Neural crest cell (in vitro differentiated cells): Measurements from ENCODE around the gene NUTF2. TPM values are rescaled to one million over a fixed set of nuclear protein-coding genes. Genes with fewer than 3 reads are reported as not detected.

Source experiments
- DNase-seq: peaks from one replicate; pipeline ENCODE4 v3.0.0; 2021; ENCODE audit warnings: low read depth, mixed read lengths, low spot score
- H3K27ac Mint-ChIP-seq: one replicate; pipeline ENCODE4 v1.8.0; 2021; ENCODE audit warnings: mild to moderate bottlenecking, mixed read lengths; ENCODE audit not compliant: unreplicated experiment
- H3K27me3 Mint-ChIP-seq: 2 replicates; pipeline ENCODE4 v1.8.0; 2021; ENCODE audit warnings: low read depth, mild to moderate bottlenecking, mixed read lengths
- H3K36me3 Mint-ChIP-seq: 2 replicates; pipeline ENCODE4 v1.8.0; 2021; ENCODE audit warnings: low read depth, mild to moderate bottlenecking, mixed read lengths
- H3K4me1 Mint-ChIP-seq: 2 replicates; pipeline ENCODE4 v1.8.0; 2021; ENCODE audit warnings: mixed read lengths
- H3K4me3 Mint-ChIP-seq: one replicate; pipeline ENCODE4 v1.8.0; 2021; ENCODE audit warnings: mild to moderate bottlenecking, mixed read lengths
- H3K9me3 Mint-ChIP-seq: 2 replicates; pipeline ENCODE4 v1.8.0; 2021; ENCODE audit warnings: mixed read lengths
- total RNA-seq: library from RNA; stranded (reverse); gene quantifications from 2 replicates; pipeline ENCODE4 v1.2.1, GENCODE V29; 2021
- TF ChIP-seq, protein P1 (sequence below): fragments of 200-600 bp; sonication (generic); conservative IDR thresholded peaks from 2 replicates; pipeline ENCODE4 v1.5.0; 2021; ENCODE audit warnings: antibody characterized with exemption, mild to moderate bottlenecking

NUTF2 gene
- total RNA-seq, 1 donor from 2014 or later: 185 TPM

DNA sequence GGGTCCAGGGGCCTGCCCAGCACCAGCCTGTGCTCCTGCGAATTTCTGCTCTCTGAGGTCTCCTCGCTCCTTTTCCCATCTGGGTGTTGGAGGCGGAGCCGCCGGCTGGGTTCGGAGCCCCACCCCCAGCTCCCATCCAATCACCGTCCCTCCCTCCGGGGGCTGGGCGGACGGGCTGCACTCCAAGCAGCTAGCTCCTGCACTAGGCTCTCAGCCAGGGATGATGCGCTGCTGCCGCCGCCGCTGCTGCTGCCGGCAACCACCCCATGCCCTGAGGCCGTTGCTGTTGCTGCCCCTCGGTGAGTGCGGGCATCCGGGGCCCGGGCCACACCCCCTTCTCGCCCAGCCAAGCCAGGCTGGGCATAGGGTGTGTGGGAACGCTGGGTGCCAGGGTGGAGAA lies 38.0 kb downstream of the NUTF2 start, which contains the start of gene NRN1L:
Gene NRN1L, plus strand, starts transcription at position 202 of the 400 bp plus-strand sequence. Its CDS starts 19 bp downstream, at position 221.
- Mint-ChIP-seq H3K9me3 (no peaks in the 10 kb centered on the region), H3K4me1 (peaks cover 5% of the 10 kb centered on the region), H3K4me3 (no peak within 1 kb of the TSS), H3K27ac (no peak within 1 kb of the TSS), H3K27me3 (no peaks in the 10 kb centered on the region), H3K36me3 (peaks cover 5% of the 10 kb centered on the region)
- DNase-seq: peak; percentile 72
- TF ChIP-seq, protein P1, sequence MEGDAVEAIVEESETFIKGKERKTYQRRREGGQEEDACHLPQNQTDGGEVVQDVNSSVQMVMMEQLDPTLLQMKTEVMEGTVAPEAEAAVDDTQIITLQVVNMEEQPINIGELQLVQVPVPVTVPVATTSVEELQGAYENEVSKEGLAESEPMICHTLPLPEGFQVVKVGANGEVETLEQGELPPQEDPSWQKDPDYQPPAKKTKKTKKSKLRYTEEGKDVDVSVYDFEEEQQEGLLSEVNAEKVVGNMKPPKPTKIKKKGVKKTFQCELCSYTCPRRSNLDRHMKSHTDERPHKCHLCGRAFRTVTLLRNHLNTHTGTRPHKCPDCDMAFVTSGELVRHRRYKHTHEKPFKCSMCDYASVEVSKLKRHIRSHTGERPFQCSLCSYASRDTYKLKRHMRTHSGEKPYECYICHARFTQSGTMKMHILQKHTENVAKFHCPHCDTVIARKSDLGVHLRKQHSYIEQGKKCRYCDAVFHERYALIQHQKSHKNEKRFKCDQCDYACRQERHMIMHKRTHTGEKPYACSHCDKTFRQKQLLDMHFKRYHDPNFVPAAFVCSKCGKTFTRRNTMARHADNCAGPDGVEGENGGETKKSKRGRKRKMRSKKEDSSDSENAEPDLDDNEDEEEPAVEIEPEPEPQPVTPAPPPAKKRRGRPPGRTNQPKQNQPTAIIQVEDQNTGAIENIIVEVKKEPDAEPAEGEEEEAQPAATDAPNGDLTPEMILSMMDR: no peak

DNA sequence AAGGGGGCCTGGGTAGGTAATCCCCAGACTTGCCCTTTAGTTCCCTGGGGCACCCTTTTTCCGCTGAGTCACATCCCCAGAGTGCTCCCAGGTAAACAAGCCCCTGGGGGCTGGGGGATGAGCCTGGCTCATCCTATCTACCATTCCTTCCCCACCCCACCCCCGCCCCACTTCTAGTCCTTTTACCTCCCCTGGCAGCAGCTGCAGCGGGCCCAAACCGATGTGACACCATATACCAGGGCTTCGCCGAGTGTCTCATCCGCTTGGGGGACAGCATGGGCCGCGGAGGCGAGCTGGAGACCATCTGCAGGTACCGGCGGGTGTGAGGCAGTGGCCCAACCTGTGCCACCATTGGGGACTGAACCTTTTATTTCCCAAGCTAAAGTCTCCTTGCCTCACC lies 38.8 kb downstream of the NUTF2 start:
- Mint-ChIP-seq H3K4me3 (no peak overlapping the region), H3K27me3 (no peaks in the 10 kb centered on the region), H3K9me3 (no peaks in the 10 kb centered on the region), H3K4me1 (peaks cover 5% of the 10 kb centered on the region), H3K27ac (no peak overlapping the region), H3K36me3 (peaks cover 2% of the 10 kb centered on the region)
- DNase-seq: no peak
- TF ChIP-seq, protein P1: no peak

DNA sequence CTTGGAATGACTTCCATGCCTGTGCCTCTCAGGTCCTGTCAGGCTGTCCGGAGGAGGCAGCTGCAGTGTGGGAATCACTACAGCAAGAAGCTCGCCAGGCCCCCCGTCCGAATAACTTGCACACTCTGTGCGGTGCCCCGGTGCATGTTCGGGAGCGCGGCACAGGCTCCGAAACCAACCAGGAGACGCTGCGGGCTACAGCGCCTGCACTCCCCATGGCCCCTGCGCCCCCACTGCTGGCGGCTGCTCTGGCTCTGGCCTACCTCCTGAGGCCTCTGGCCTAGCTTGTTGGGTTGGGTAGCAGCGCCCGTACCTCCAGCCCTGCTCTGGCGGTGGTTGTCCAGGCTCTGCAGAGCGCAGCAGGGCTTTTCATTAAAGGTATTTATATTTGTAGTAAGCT lies 39.2 kb downstream of the NUTF2 start:
- Mint-ChIP-seq H3K9me3 (no peaks in the 10 kb centered on the region), H3K4me1 (peaks cover 5% of the 10 kb centered on the region), H3K36me3 (peaks cover 2% of the 10 kb centered on the region), H3K27ac (no peak overlapping the region), H3K27me3 (no peaks in the 10 kb centered on the region), H3K4me3 (no peak overlapping the region)
- DNase-seq: no peak
- TF ChIP-seq, protein P1: no peak

DNA sequence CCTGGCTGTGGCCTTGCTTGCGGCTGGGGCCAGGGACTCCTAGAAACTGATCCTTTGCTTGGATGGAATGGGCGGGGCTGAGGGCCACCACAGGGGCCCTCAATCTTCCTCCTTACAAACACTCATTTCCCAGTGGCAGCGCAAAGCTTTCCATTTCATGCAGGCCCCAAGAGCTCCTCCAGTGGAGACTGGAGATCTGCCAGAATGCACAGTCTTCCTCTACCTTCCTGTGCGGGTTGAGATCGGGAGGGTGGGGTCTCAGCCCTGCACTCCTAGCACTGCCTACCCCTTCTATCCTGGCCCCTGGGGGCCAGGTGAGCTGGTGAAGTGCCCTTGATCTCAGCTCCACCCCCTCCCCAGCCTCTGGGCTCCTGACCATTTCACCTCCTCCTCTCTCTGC lies 39.7 kb downstream of the NUTF2 start:
- peak overlapping the region; percentile 59 for H3K27ac Mint-ChIP-seq
- H3K4me3 Mint-ChIP-seq: no peak overlapping the region
- H3K4me1 Mint-ChIP-seq: peaks cover 5% of the 10 kb centered on the region
- no peaks in the 10 kb centered on the region for H3K27me3 Mint-ChIP-seq
- H3K36me3 Mint-ChIP-seq: peaks cover 2% of the 10 kb centered on the region
- DNase-seq: no peak
- TF ChIP-seq, protein P1: no peak
- no peaks in the 10 kb centered on the region for H3K9me3 Mint-ChIP-seq

DNA sequence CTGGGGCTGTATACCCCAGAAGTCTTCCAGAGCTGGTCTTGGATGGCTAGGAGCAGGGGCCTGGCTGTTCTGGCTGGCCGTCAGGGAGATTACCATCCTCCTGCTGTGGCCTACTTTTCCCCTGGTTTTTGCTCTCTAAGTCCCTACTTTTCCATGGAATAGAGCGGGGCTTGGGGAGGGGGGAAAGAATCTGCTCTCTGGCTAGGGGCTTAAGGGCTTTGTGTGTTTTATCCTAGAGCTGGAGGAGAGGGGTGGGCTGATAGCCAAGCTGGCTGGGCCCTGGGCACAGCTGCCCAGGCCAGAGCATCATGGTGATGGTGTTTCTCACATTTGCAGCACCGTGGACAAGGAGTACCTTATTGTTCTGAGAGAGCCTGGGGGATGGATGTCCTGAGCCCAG lies 41.6 kb downstream of the NUTF2 start:
- Mint-ChIP-seq H3K27me3 (no peaks in the 10 kb centered on the region), H3K4me3 (no peak overlapping the region), H3K36me3 (peaks cover 2% of the 10 kb centered on the region), H3K4me1 (peaks cover 15% of the 10 kb centered on the region), H3K27ac (no peak overlapping the region), H3K9me3 (no peaks in the 10 kb centered on the region)
- DNase-seq: no peak
- TF ChIP-seq, protein P1: no peak

DNA sequence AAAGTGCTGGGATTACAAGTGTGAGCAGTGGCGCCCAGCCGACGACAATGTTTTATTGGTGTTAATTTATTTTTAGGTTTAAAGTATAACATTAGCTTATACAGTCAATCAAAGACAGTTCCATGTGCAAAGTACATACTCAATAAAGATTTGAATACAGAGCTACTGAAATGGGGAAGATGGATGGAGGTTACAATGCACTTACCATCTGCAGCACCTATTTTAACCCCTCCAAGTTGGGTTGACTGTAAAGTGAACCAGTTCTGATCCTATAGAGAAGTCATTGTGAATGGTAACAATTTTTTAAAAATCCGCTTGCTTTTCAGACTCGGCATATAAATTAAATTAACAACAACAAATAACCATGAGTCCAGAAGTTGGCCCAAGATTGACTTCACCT lies 45.6 kb downstream of the NUTF2 start:
- DNase-seq: no peak
- Mint-ChIP-seq H3K4me3 (peak overlapping the region; percentile 83), H3K4me1 (peaks cover 33% of the 10 kb centered on the region), H3K27ac (no peak overlapping the region), H3K36me3 (no peaks in the 10 kb centered on the region), H3K27me3 (no peaks in the 10 kb centered on the region), H3K9me3 (no peaks in the 10 kb centered on the region)
- TF ChIP-seq, protein P1: no peak
